ENCODE data around the gene AUTS2. TPM values are rescaled to one million over a fixed set of nuclear protein-coding genes. Genes with fewer than 3 reads are reported as not detected.

The AUTS2 gene
- total and polyA plus RNA-seq, 2 of the 8 experiments (the other 6 are each of a cell fraction or from before 2014, with no cell fraction given): 25.9 to 101 TPM

GRCh38 chr7:70301673-70302185, 703.5 kb downstream of the AUTS2 start:
- Histone ChIP-seq H3K4me3 (ENCODE audit: extremely low read depth in 1 of 4, insufficient read depth in 2 of 4, low read depth in 3 of 4, low read length in 4 of 4) (no peak overlapping the region), H4K5ac (ENCODE audit: insufficient read length, low read depth, low read length) (no peak overlapping the region), H3K79me1 (ENCODE audit: low read depth, low read length) (no peaks in the 10 kb centered on the region), H3K4me1 (replicated peaks in 1 of 4; ENCODE audit: control insufficient read depth in 3 of 4, insufficient read depth in 4 of 4, low read length in 3 of 4) (no peaks in the 10 kb centered on the region), H2BK15ac (ENCODE audit: low read length) (no peak overlapping the region), H3K36me3 (ENCODE audit: control insufficient read depth in 2 of 4, insufficient read depth in 4 of 4, low read length in 3 of 4) (no peaks in the 10 kb centered on the region), H3K27me3 (replicated peaks in 1 of 4; ENCODE audit: control insufficient read depth in 3 of 4, extremely low read depth in 1 of 4, insufficient read depth in 3 of 4, low read length in 3 of 4) (no peaks in the 10 kb centered on the region), H3K14ac (ENCODE audit: insufficient read length) (no peak overlapping the region), H4K20me1 (replicated peaks in 1 of 2; ENCODE audit: control insufficient read depth in 1 of 2, insufficient read depth in 2 of 2, low read length in 2 of 2) (no peaks in the 10 kb centered on the region), H3K4ac (replicated peaks; ENCODE audit: insufficient read length, low read depth, low read length) (no peak overlapping the region), H2AFZ (ENCODE audit: low read length) (no peak overlapping the region), H2BK12ac (ENCODE audit: low read depth, low read length) (no peak overlapping the region), H3K18ac (ENCODE audit: extremely low read depth, low read length) (no peak overlapping the region), H4K91ac (replicated peaks; ENCODE audit: insufficient read length, low read length) (no peak overlapping the region), H3K56ac (replicated peaks; ENCODE audit: insufficient read length, low read depth, low read length) (no peak overlapping the region), H3K23ac (ENCODE audit: insufficient read length) (no peak overlapping the region), H3K9ac (replicated peaks in 1 of 4; ENCODE audit: extremely low read depth in 1 of 4, low read depth in 3 of 4, low read length in 3 of 4) (no peak overlapping the region), H3K4me2 (ENCODE audit: insufficient read depth in 1 of 2, low read depth in 2 of 2, low read length in 2 of 2) (no peak overlapping the region), H3K23me2 (ENCODE audit: low read depth, low read length) (no peaks in the 10 kb centered on the region), H4K8ac (ENCODE audit: extremely low read depth, insufficient read depth, low read length) (no peak overlapping the region), H2AK5ac (ENCODE audit: low read depth, low read length) (no peak overlapping the region), H2BK120ac (replicated peaks; ENCODE audit: low read depth, low read length) (no peak overlapping the region), H3K79me2 (ENCODE audit: control insufficient read depth in 1 of 2, insufficient read depth in 2 of 2, low read length in 2 of 2) (no peaks in the 10 kb centered on the region), H2BK5ac (ENCODE audit: low read depth, low read length) (no peak overlapping the region), H2BK20ac (ENCODE audit: low read length) (no peak overlapping the region), H3K27ac (ENCODE audit: low read depth, low read length) (no peak overlapping the region), H3K9me3 (ENCODE audit: insufficient read depth in 2 of 2, low read depth in 1 of 2, low read length in 1 of 2) (no peaks in the 10 kb centered on the region)
- ChIA-PET CTCF (ENCODE audit: partially characterized antibody) (interaction anchor here (1.1 kb wide), 1 partner anchor 9 kb away, joined by 4 read pairs; no protein-coding TSS in a partner anchor), POLR2A (ENCODE audit: partially characterized antibody) (interaction anchor here (0.6 kb wide), 1 partner anchor 38 kb away, joined by 3 read pairs; no protein-coding TSS in a partner anchor)
- DNase-seq (ENCODE audit: low read depth in 1 of 2, low spot score in 2 of 2) (no peak), FAIRE-seq (no peak)
- WGBS, 2 experiments (ENCODE audit: extremely low coverage in 1 of 2, insufficient coverage in 1 of 2, insufficient read length in 1 of 2, insufficient replicate concordance in 2 of 2, low coverage in 1 of 2, low lambda C conversion rate in 2 of 2, missing lambda C conversion rate in 1 of 2): 89% methylated on average over 6 of the region's 6 CpGs; no CpG with 5 or more reads in 1 of the 2 experiments
- TF ChIP-seq EZH2 (IDR thresholded peaks at IDR 0.05; ENCODE audit: low read depth, low read length, severe bottlenecking) (no peak), CEBPB (IDR thresholded peaks at IDR 0.05; ENCODE audit: low read depth, low read length) (no peak), ASH2L (IDR thresholded peaks at IDR 0.05; ENCODE audit: low read length) (no peak), SAP30 (IDR thresholded peaks at IDR 0.05; ENCODE audit: insufficient read depth, insufficient replicate concordance, low read length) (no peak), HDAC2 (IDR thresholded peaks at IDR 0.05; ENCODE audit: borderline replicate concordance in 1 of 2, low read depth in 2 of 2, low read length in 2 of 2) (no peak), EGR1 (IDR thresholded peaks at IDR 0.05; ENCODE audit: borderline replicate concordance, low read depth, low read length) (no peak), JUND (IDR thresholded peaks at IDR 0.05; ENCODE audit: low read length) (no peak), CBX8 (IDR thresholded peaks at IDR 0.05; ENCODE audit: borderline replicate concordance, low read depth, low read length) (no peak), BACH1 (IDR thresholded peaks at IDR 0.05; ENCODE audit: low read length) (no peak), RAD21 (IDR thresholded peaks at IDR 0.05 in 1 of 2, conservative IDR thresholded peaks at IDR 0.05 in 1 of 2; ENCODE audit: low read depth in 2 of 2, low read length in 2 of 2) (no peak), RBBP5 (IDR thresholded peaks at IDR 0.05; ENCODE audit: borderline replicate concordance, low read depth, low read length) (no peak), RFX5 (IDR thresholded peaks at IDR 0.05; ENCODE audit: borderline replicate concordance, low read depth, low read length) (no peak), TCF12 (IDR thresholded peaks at IDR 0.05; ENCODE audit: low read depth, low read length) (no peak)
